Esophagus muscularis mucosa (tissue), 4 donors: ENCODE results near the gene AREG. TPM values are rescaled to one million over a fixed set of nuclear protein-coding genes. Genes with fewer than 3 reads are reported as not detected.

Experiments
- DNase-seq: peaks from one replicate; pipeline ENCODE4 v3.0.0-alpha.2; 2017; ENCODE audit errors: extremely low spot score
- H3K27ac ChIP-seq, 4 donors: fragments of 200-600 bp; sonication (generic); replicated peaks in 1 of 4; 1 replicate in 3 of 4; 2 replicates in 1 of 4; pipeline ENCODE4 v1.5.1; 2016 to 2019; ENCODE audit warnings: mild to moderate bottlenecking in 1 of 4
- H3K27me3 ChIP-seq, 4 donors: fragments of 200-600 bp; sonication (generic); one replicate each; pipeline versions ENCODE4 v1.5.1 to v1.6.0; 2016 to 2019
- H3K36me3 ChIP-seq, 4 donors: fragments of 200-600 bp; sonication (generic); one replicate each; pipeline ENCODE4 v1.5.1; 2016 to 2019
- H3K4me1 ChIP-seq, 4 donors: fragments of 200-600 bp; sonication (generic); one replicate each; pipeline ENCODE4 v1.5.1; 2016 to 2019
- H3K4me3 ChIP-seq, 4 donors: fragments of 200-600 bp; sonication (generic); 1 replicate in 2 of 4; 2 replicates in 2 of 4; pipeline ENCODE4 v1.5.1; 2016 to 2019; ENCODE audit warnings: mild to moderate bottlenecking in 4 of 4, moderate library complexity in 1 of 4
- H3K9me3 ChIP-seq, 4 donors: fragments of 200-600 bp; sonication (generic); 1 replicate in 3 of 4; 2 replicates in 1 of 4; pipeline ENCODE4 v1.5.1; 2016 to 2019
- CTCF ChIP-seq, 3 experiments: fragments of 200-600 bp in 2 of 3; fragments of 450-650 bp in 1 of 3; sonication (generic) in 2 of 3; IDR thresholded peaks; one replicate each; pipeline ENCODE4 v1.5.1; 2017 to 2019; ENCODE audit warnings: antibody characterized with exemption in 3 of 3, mild to moderate bottlenecking in 2 of 3, moderate library complexity in 1 of 3
- EP300 ChIP-seq: sonication (generic); formaldehyde crosslinking; IDR thresholded peaks from one replicate; pipeline ENCODE4 v1.6.1; 2017; ENCODE audit warnings: antibody characterized with exemption
- POLR2A ChIP-seq: fragments of 450-650 bp; IDR thresholded peaks from one replicate; pipeline ENCODE4 v1.6.1; 2017; ENCODE audit warnings: antibody characterized with exemption, moderate library complexity, mild to moderate bottlenecking, low read depth
- POLR2AphosphoS5 ChIP-seq, 2 donors: sonication (generic); formaldehyde crosslinking; IDR thresholded peaks; one replicate each; pipeline ENCODE4 v1.6.1; 2017; ENCODE audit warnings: antibody characterized with exemption in 2 of 2
- WGBS: methylation state at CpG from one replicate; pipeline ENCODE4 v1.1.5; 2018; 5-methylcytosine and 5-hydroxymethylcytosine counted together
- intact Hi-C: fragments of 100-400 bp; cut with DNase I; formaldehyde crosslinking; loops from one replicate; pipeline ENCODE4 v1.15.1; 2023
- total RNA-seq, 4 donors: library from RNA; depleted of rRNA; stranded (reverse); fragments of >200 nt; gene quantifications; one replicate each; pipeline versions ENCODE4 v1.1.0 to v1.2.1, GENCODE V29; 2016

AREG gene
- total RNA-seq, 4 donors from 2014 or later, result 1.4 to 18.6 (median 4.4) TPM

GRCh38 chr4:74450298-74450683 lies 5.4 kb downstream of the AREG start:
- no peak for DNase-seq
- H3K4me1 ChIP-seq, result peaks cover 0 to 17% (median 4%) of the 10 kb centered on the region in 4 donors
- H3K36me3 ChIP-seq, result peaks cover 0 to 3% (median 0%) of the 10 kb centered on the region in 4 donors
- WGBS, result 40% methylated on average over 4 of the region's 4 CpGs
- intact Hi-C loops, result no loop called here
- H3K4me3 ChIP-seq, result no peak overlapping the region
- H3K27me3 ChIP-seq, result no peaks in the 10 kb centered on the region
- no peaks in the 10 kb centered on the region for H3K9me3 ChIP-seq
- no peak overlapping the region for H3K27ac ChIP-seq
- no peak for TF ChIP-seq CTCF (IDR thresholded peaks at IDR 0.05)

- WGBS, result 30% methylated on average over 1 of the region's 1 CpG
- Histone ChIP-seq H3K4me1 (peaks cover 0 to 8% (median 0%) of the 10 kb centered on the region in 4 donors), H3K4me3 (no peak overlapping the region), H3K27ac (no peak overlapping the region), H3K36me3 (peaks cover 0 to 3% (median 0%) of the 10 kb centered on the region in 4 donors), H3K9me3 (no peaks in the 10 kb centered on the region), H3K27me3 (no peaks in the 10 kb centered on the region)
- TF ChIP-seq EP300 (no peak), CTCF (IDR thresholded peaks at IDR 0.05) (no peak), POLR2A (no peak), POLR2AphosphoS5 (IDR thresholded peaks at IDR 0.05) (no peak)
- intact Hi-C loops, result no loop called here
- no peak for DNase-seq
These were observed 6.3 kb downstream of the AREG start for GRCh38 chr4:74451214-74451661.

- no peak overlapping the region for H3K4me3 ChIP-seq
- TF ChIP-seq POLR2AphosphoS5 (IDR thresholded peaks at IDR 0.05) (no peak), EP300 (no peak), CTCF (IDR thresholded peaks at IDR 0.05) (no peak), POLR2A (no peak)
- 84% methylated on average over 5 of the region's 5 CpGs for WGBS
- no peaks in the 10 kb centered on the region for H3K9me3 ChIP-seq
- intact Hi-C loops, result no loop called here
- no peaks in the 10 kb centered on the region for H3K27me3 ChIP-seq
- no peak overlapping the region for H3K27ac ChIP-seq
- H3K36me3 ChIP-seq, result peaks cover 0 to 3% (median 0%) of the 10 kb centered on the region in 4 donors
- no peaks in the 10 kb centered on the region for H3K4me1 ChIP-seq
- DNase-seq, result no peak
These were observed 8.2 kb downstream of the AREG start for GRCh38 chr4:74453037-74453635.

- H3K27me3 ChIP-seq, result no peaks in the 10 kb centered on the region
- H3K9me3 ChIP-seq, result no peaks in the 10 kb centered on the region
- peaks cover 0 to 3% (median 0%) of the 10 kb centered on the region in 4 donors for H3K36me3 ChIP-seq
- H3K4me3 ChIP-seq, result no peak overlapping the region
- TF ChIP-seq CTCF (IDR thresholded peaks at IDR 0.05) (no peak), EP300 (no peak), POLR2A (no peak), POLR2AphosphoS5 (IDR thresholded peaks at IDR 0.05) (no peak)
- no peak overlapping the region for H3K27ac ChIP-seq
- intact Hi-C loops, result no loop called here
- DNase-seq, result no peak
- H3K4me1 ChIP-seq, result no peaks in the 10 kb centered on the region
- WGBS, result 91% methylated on average over 6 of the region's 6 CpGs
These were observed 9.2 kb downstream of the AREG start for GRCh38 chr4:74453829-74454742.
